Bronchial epithelial cell (primary cell): ENCODE data around the gene RAB42. TPM values are rescaled to one million over a fixed set of nuclear protein-coding genes. Genes with fewer than 3 reads are reported as not detected.
A peak's percentile ranks its signal among the peaks of the same experiment; 100 is the strongest.
"Not testable (repeated sequence)": the region's sequence is repeated elsewhere in the genome, so short reads cannot be mapped to it uniquely, and the experiment has no call there.

ENCODE experiments used
- DNase-seq: peaks from one replicate; pipeline ENCODE4 v3.0.0-alpha.2; 2010; ENCODE audit warnings: low read depth
- FAIRE-seq: peaks from 2 replicates; lab custom pipeline; 2011; peaks lifted over from hg19 to GRCh38; lab: Jason Lieb, UNC
- H3K27me3 ChIP-seq: 2 replicates; pipeline ENCODE4 v1.5.1; 2011; ENCODE audit warnings: low read length; ENCODE audit not compliant: control insufficient read depth, insufficient read depth
- H3K36me3 ChIP-seq: 2 replicates; pipeline ENCODE4 v1.5.1; 2011; ENCODE audit warnings: low read length; ENCODE audit not compliant: control insufficient read depth, insufficient read depth
- H3K4me3 ChIP-seq: 2 replicates; pipeline ENCODE4 v1.5.1; 2011; ENCODE audit warnings: mild to moderate bottlenecking, low read depth, low read length, control low read depth
- CTCF ChIP-seq: IDR thresholded peaks from 2 replicates; pipeline ENCODE4 v1.5.1; 2011; ENCODE audit warnings: mild to moderate bottlenecking, moderate library complexity, low read length, control low read depth, inconsistent platforms; ENCODE audit not compliant: insufficient read depth, severe bottlenecking
- total RNA-seq: library from RNA; depleted of rRNA; stranded (reverse); fragments of >200 nt; gene quantifications from 2 replicates; pipeline ENCODE4 v1.2.1, GENCODE V29; 2014

Gene RAB42
- total RNA-seq, 1 donor from 2014 or later = not detected

GRCh38 chr1:28580722-28581530, 11.1 kb upstream of the RAB42 start:
- FAIRE-seq (no peak), DNase-seq (peak; percentile 51)
- Histone ChIP-seq H3K27me3 (no peaks in the 10 kb centered on the region), H3K4me3 (peak overlapping the region; percentile 96), H3K36me3 (peaks cover 25% of the 10 kb centered on the region)
- TF ChIP-seq CTCF = peak; percentile 21

GRCh38 chr1:28581531-28582247, 10.4 kb upstream of the RAB42 start:
- H3K27me3 ChIP-seq = no peaks in the 10 kb centered on the region
- peaks cover 24% of the 10 kb centered on the region for H3K36me3 ChIP-seq
- TF ChIP-seq CTCF = no peak
- H3K4me3 ChIP-seq = peak overlapping the region; percentile 96
- FAIRE-seq = no peak
- peak; percentile 84 for DNase-seq

- FAIRE-seq (no peak), DNase-seq (peak; percentile 42)
- peak overlapping the region; percentile 96 for H3K4me3 ChIP-seq
- no peaks in the 10 kb centered on the region for H3K27me3 ChIP-seq
- TF ChIP-seq CTCF = no peak
- peaks cover 21% of the 10 kb centered on the region for H3K36me3 ChIP-seq
Measured at GRCh38 chr1:28582248-28582615, 9.8 kb upstream of the RAB42 start.

GRCh38 chr1:28586585-28587391, 5.3 kb upstream of the RAB42 start:
- not testable (repeated sequence) for FAIRE-seq, H3K4me3 ChIP-seq, DNase-seq, H3K27me3 ChIP-seq, H3K36me3 ChIP-seq

GRCh38 chr1:28592321-28593071, 431 bp downstream of the RAB42 start:
- Histone ChIP-seq H3K4me3 (peak overlapping the region; percentile 15), H3K27me3 (peaks cover 2% of the 10 kb centered on the region), H3K36me3 (no peaks in the 10 kb centered on the region)
- TF ChIP-seq CTCF = no peak
- DNase-seq (no peak), FAIRE-seq (no peak)

GRCh38 chr1:28593988-28594356, 1.9 kb downstream of the RAB42 start:
- not testable (repeated sequence) for DNase-seq, FAIRE-seq, H3K36me3 ChIP-seq

GRCh38 chr1:28594686-28595411, 2.8 kb downstream of the RAB42 start:
- H3K36me3 ChIP-seq, H3K27me3 ChIP-seq, H3K4me3 ChIP-seq: not testable (repeated sequence)
- peak; percentile 77 for FAIRE-seq
- peak; percentile 66 for DNase-seq

More at GRCh38 chr1:28593988-28594356, 1.9 kb downstream of the RAB42 start:
- not testable (repeated sequence) for H3K27me3 ChIP-seq, H3K4me3 ChIP-seq
